Gastroesophageal sphincter (tissue), 4 donors: ENCODE data around the gene RANBP2. TPM values are rescaled to one million over a fixed set of nuclear protein-coding genes. Genes with fewer than 3 reads are reported as not detected.

Experiments
- ATAC-seq: fragments of 150-250 bp; one replicate; pipeline ENCODE4 v1.9.1; 2016; ENCODE audit warnings: mild to moderate bottlenecking, moderate library complexity
- H3K27ac ChIP-seq, 4 donors: fragments of 200-600 bp; sonication (generic) in 3 of 4; 1 replicate in 3 of 4; 2 replicates in 1 of 4; pipeline ENCODE4 v1.5.1; 2016 to 2019
- H3K27me3 ChIP-seq: fragments of 200-600 bp; sonication (generic); one replicate; pipeline ENCODE4 v1.5.1; 2019
- H3K36me3 ChIP-seq, 2 donors: fragments of 200-600 bp; sonication (generic); one replicate each; pipeline ENCODE4 v1.5.1; 2019; ENCODE audit warnings: control low read depth in 1 of 2
- H3K4me1 ChIP-seq, 3 donors: fragments of 200-600 bp; sonication (generic); 1 replicate in 2 of 3; 2 replicates in 1 of 3; pipeline ENCODE4 v1.5.1; 2016 to 2019; ENCODE audit warnings: control low read depth in 2 of 3
- H3K4me3 ChIP-seq, 2 donors: fragments of 200-600 bp; sonication (generic); one replicate each; pipeline ENCODE4 v1.5.1; 2019; ENCODE audit warnings: mild to moderate bottlenecking in 1 of 2, moderate library complexity in 1 of 2
- H3K9me3 ChIP-seq, 3 donors: fragments of 200-600 bp; sonication (generic); one replicate each; pipeline ENCODE4 v1.5.1; 2017 to 2019; ENCODE audit warnings: control low read depth in 2 of 3
- CTCF ChIP-seq, 4 experiments: fragments of 200-600 bp in 2 of 4; fragments of 450-650 bp in 2 of 4; sonication (generic) in 1 of 4; IDR thresholded peaks; one replicate each; pipeline ENCODE4 v1.5.1; 2017 to 2019; ENCODE audit warnings: antibody characterized with exemption in 4 of 4, mild to moderate bottlenecking in 2 of 4, moderate library complexity in 2 of 4
- EP300 ChIP-seq: sonication (generic); formaldehyde crosslinking; IDR thresholded peaks from one replicate; pipeline ENCODE4 v1.6.1; 2017; ENCODE audit warnings: antibody characterized with exemption, mild to moderate bottlenecking
- POLR2A ChIP-seq, 2 donors: fragments of 450-650 bp; IDR thresholded peaks; one replicate each; pipeline ENCODE4 v1.6.1; 2017; ENCODE audit warnings: antibody characterized with exemption in 2 of 2, mild to moderate bottlenecking in 2 of 2, moderate library complexity in 1 of 2
- POLR2AphosphoS5 ChIP-seq: sonication (generic); formaldehyde crosslinking; IDR thresholded peaks from one replicate; pipeline ENCODE4 v1.6.1; 2017; ENCODE audit warnings: antibody characterized with exemption
- WGBS, 2 donors: methylation state at CpG; one replicate each; pipeline ENCODE4 v1.1.5; 2018; ENCODE audit warnings: low coverage in 1 of 2; 5-methylcytosine and 5-hydroxymethylcytosine counted together
- total RNA-seq, 4 donors: library from RNA; depleted of rRNA; stranded (reverse); fragments of >200 nt; gene quantifications; one replicate each; pipeline ENCODE4 v1.1.0, GENCODE V29; 2016

Gene RANBP2
- total RNA-seq, 4 donors from 2014 or later, result 71.0 to 115 (median 83.0) TPM

- Histone ChIP-seq H3K9me3 (no peaks in the 10 kb centered on the region), H3K36me3 (no peaks in the 10 kb centered on the region), H3K4me3 (no peak overlapping the region), H3K4me1 (no peaks in the 10 kb centered on the region), H3K27ac (no peak overlapping the region), H3K27me3 (no peaks in the 10 kb centered on the region)
- no peak for TF ChIP-seq CTCF (IDR thresholded peaks at IDR 0.05)
- no peak for TF ChIP-seq POLR2AphosphoS5
- TF ChIP-seq EP300, result no peak
- no peak for TF ChIP-seq POLR2A (IDR thresholded peaks at IDR 0.05)
- WGBS, 2 donors, result 87 to 91% methylated on average over 3 of the region's 3 CpGs
- no peak for ATAC-seq
Observed at GRCh38 chr2:108825736-108826135, 106.5 kb downstream of the RANBP2 start.

GRCh38 chr2:108829578-108830310 lies 110.5 kb downstream of the RANBP2 start:
- H3K36me3 ChIP-seq, result no peaks in the 10 kb centered on the region
- no peak for ATAC-seq
- H3K27me3 ChIP-seq, result no peaks in the 10 kb centered on the region
- H3K27ac ChIP-seq, result no peak overlapping the region
- no peaks in the 10 kb centered on the region for H3K4me1 ChIP-seq
- WGBS, 2 donors, result 83 to 91% methylated on average over 2 to 3 of the region's 4 CpGs
- no peak overlapping the region for H3K4me3 ChIP-seq
- H3K9me3 ChIP-seq, result no peaks in the 10 kb centered on the region
- TF ChIP-seq EP300 (no peak), POLR2A (IDR thresholded peaks at IDR 0.05) (no peak), CTCF (IDR thresholded peaks at IDR 0.05) (no peak), POLR2AphosphoS5 (no peak)

- ATAC-seq, result no peak
- TF ChIP-seq CTCF (IDR thresholded peaks at IDR 0.05) (no peak), EP300 (no peak), POLR2A (IDR thresholded peaks at IDR 0.05) (no peak), POLR2AphosphoS5 (no peak)
- no peaks in the 10 kb centered on the region for H3K4me1 ChIP-seq
- H3K27me3 ChIP-seq, result no peaks in the 10 kb centered on the region
- H3K4me3 ChIP-seq, result no peak overlapping the region
- no peaks in the 10 kb centered on the region for H3K36me3 ChIP-seq
- H3K9me3 ChIP-seq, result no peaks in the 10 kb centered on the region
- no peak overlapping the region for H3K27ac ChIP-seq
Observed at GRCh38 chr2:108833219-108833618, 113.9 kb downstream of the RANBP2 start.

GRCh38 chr2:108834620-108835019 lies 115.3 kb downstream of the RANBP2 start:
- no peaks in the 10 kb centered on the region for H3K36me3 ChIP-seq
- H3K27ac ChIP-seq, result no peak overlapping the region
- no peak for ATAC-seq
- no peak overlapping the region for H3K4me3 ChIP-seq
- no peaks in the 10 kb centered on the region for H3K9me3 ChIP-seq
- no peaks in the 10 kb centered on the region for H3K27me3 ChIP-seq
- 92 to 94% methylated on average over 3 of the region's 3 CpGs for WGBS, 2 donors
- H3K4me1 ChIP-seq, result no peaks in the 10 kb centered on the region
- TF ChIP-seq CTCF (IDR thresholded peaks at IDR 0.05) (no peak), POLR2AphosphoS5 (no peak), POLR2A (IDR thresholded peaks at IDR 0.05) (no peak), EP300 (no peak)

GRCh38 chr2:108835040-108835439 lies 115.8 kb downstream of the RANBP2 start:
- WGBS, 2 donors, result 95 to 100% methylated on average over 1 of the region's 1 CpG
- no peak for ATAC-seq
- H3K36me3 ChIP-seq, result no peaks in the 10 kb centered on the region
- H3K9me3 ChIP-seq, result no peaks in the 10 kb centered on the region
- H3K4me3 ChIP-seq, result no peak overlapping the region
- TF ChIP-seq CTCF (IDR thresholded peaks at IDR 0.05) (no peak), EP300 (no peak), POLR2AphosphoS5 (no peak), POLR2A (IDR thresholded peaks at IDR 0.05) (no peak)
- no peak overlapping the region for H3K27ac ChIP-seq
- no peaks in the 10 kb centered on the region for H3K27me3 ChIP-seq
- H3K4me1 ChIP-seq, result no peaks in the 10 kb centered on the region
